Activated CD4-positive, alpha-beta memory T cell treated with anti-CD3 and anti-CD28 coated beads for 36 hours (primary cell): Measurements from ENCODE around the gene PREX1. TPM values are rescaled to one million over a fixed set of nuclear protein-coding genes. Genes with fewer than 3 reads are reported as not detected.

Experiments
- CTCF ChIA-PET: fragments of 350-600 bp; sonication (Branson Sonifier 250); formaldehyde crosslinking; loops from one replicate; lab custom pipeline; 2021; ENCODE audit warnings: antibody characterized with exemption, inconsistent platforms; lab: Charles Lee
- POLR2A ChIA-PET: fragments of 350-600 bp; sonication (Branson Sonifier 250); formaldehyde crosslinking; loops from one replicate; lab custom pipeline; 2021; ENCODE audit warnings: antibody characterized with exemption; lab: Charles Lee
- DNase-seq: peaks from one replicate; pipeline ENCODE4 v3.0.0-alpha.2; 2020
- H3K27ac Mint-ChIP-seq: one replicate; pipeline ENCODE4 v1.8.0; 2021; ENCODE audit warnings: mixed read lengths
- H3K27me3 Mint-ChIP-seq: one replicate; pipeline ENCODE4 v1.8.0; 2021; ENCODE audit warnings: mixed read lengths
- H3K36me3 Mint-ChIP-seq: one replicate; pipeline ENCODE4 v1.8.0; 2021; ENCODE audit warnings: mixed read lengths
- H3K4me1 Mint-ChIP-seq: one replicate; pipeline ENCODE4 v1.8.0; 2021; ENCODE audit warnings: low read depth, mixed read lengths
- H3K4me3 Mint-ChIP-seq: one replicate; pipeline ENCODE4 v1.8.0; 2021; ENCODE audit warnings: mild to moderate bottlenecking, mixed read lengths
- H3K9me3 Mint-ChIP-seq: one replicate; pipeline ENCODE4 v1.8.0; 2021; ENCODE audit warnings: mixed read lengths
- intact Hi-C: fragments of 100-400 bp; cut with micrococcal nuclease; formaldehyde crosslinking; loops from one replicate; pipeline ENCODE4 v1.15.1; 2023
- total RNA-seq, 2 experiments: library from RNA; stranded (reverse); gene quantifications; one replicate each; pipeline ENCODE4 v1.2.3, GENCODE V29; 2021

The PREX1 gene
- total RNA-seq, 2 experiments from 2014 or later, result 91.5 to 92.8 TPM

DNA sequence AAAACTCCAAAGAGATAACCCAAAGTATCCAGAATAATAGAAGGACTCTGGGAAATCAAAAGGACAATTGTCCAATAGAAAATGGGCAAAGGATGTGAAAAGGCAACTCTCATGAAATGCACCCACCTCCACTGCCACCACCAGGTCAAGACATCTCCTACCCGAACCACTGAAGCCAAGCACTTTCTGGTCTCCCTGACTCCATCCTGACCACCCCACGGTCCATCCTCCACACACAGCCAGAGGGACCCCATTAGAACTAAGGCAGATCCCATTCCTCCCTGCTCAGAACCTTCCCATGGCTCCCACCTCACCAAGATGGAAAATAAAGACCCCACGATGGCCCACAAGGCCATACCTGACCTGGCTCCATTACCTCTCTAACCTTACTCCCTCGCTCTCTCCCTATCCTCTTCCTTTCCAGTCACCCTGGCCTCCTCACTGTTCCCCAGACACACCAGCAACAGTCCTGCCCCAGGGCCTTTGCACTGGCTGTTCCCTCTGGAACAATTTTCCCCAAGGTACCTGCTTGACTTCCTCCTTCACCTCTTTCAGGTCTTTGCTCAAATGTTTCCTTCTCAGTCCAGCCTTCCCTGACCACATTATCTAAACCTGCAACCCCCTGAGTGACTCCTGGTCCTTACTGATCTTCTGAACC lies 108.1 kb downstream of the PREX1 start:
- POLR2A ChIA-PET, result no interaction called here
- Mint-ChIP-seq H3K9me3 (no peaks in the 10 kb centered on the region), H3K27ac (peak overlapping the region; percentile 79), H3K4me3 (peak overlapping the region; percentile 1), H3K36me3 (peaks cover 40% of the 10 kb centered on the region), H3K27me3 (no peaks in the 10 kb centered on the region), H3K4me1 (peaks cover 87% of the 10 kb centered on the region)
- intact Hi-C loops, result loop anchor here (1.0 to 5.0 kb wide), 4 partner anchors 20 to 188 kb away; no protein-coding TSS in a partner anchor
- DNase-seq, result no peak
- CTCF ChIA-PET, result interaction anchor here (0.6 kb wide), 1 partner anchor 221 kb away, joined by 3 read pairs; no protein-coding TSS in a partner anchor

GRCh38 chr20:48718786-48719578 lies 108.8 kb downstream of the PREX1 start:
- peaks cover 88% of the 10 kb centered on the region for H3K4me1 Mint-ChIP-seq
- intact Hi-C loops, result loop anchor here (1.0 to 5.0 kb wide), 4 partner anchors 20 to 188 kb away; no protein-coding TSS in a partner anchor
- ChIA-PET POLR2A (no interaction called here), CTCF (interaction anchor here (0.6 kb wide), 1 partner anchor 222 kb away, joined by 3 read pairs; no protein-coding TSS in a partner anchor)
- H3K9me3 Mint-ChIP-seq, result no peaks in the 10 kb centered on the region
- peak overlapping the region; percentile 79 for H3K27ac Mint-ChIP-seq
- H3K36me3 Mint-ChIP-seq, result peaks cover 39% of the 10 kb centered on the region
- H3K27me3 Mint-ChIP-seq, result no peaks in the 10 kb centered on the region
- DNase-seq, result peak; percentile 70
- peak overlapping the region; percentile 54 for H3K4me3 Mint-ChIP-seq

DNA sequence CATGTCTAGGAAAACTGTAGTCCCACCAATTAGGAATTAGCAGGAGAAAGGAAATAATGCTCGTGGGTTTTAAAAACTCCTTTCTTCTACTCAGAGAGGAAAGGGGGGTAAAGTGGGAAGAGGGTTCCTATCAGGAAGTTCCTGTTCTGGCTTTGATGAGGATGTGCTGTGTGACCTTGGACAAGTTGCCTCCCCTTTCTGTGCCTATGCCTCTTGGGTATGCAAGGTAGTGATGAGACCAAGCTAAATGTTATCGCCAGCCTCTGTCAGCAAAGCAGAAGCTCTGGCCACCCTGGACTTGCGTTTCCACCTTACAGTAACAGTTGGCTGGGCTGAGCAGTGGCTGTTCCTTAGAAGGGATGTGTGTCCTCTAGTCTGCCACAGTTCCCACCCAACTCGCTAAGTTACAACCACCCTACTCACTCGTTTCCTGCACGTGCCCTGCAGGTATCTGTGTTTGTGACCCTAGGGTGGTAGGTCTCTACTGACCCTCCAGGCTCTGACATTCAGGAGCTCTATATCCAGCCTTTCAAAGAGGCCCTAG lies 110.0 kb downstream of the PREX1 start:
- peaks cover 87% of the 10 kb centered on the region for H3K4me1 Mint-ChIP-seq
- H3K27me3 Mint-ChIP-seq, result no peaks in the 10 kb centered on the region
- peaks cover 40% of the 10 kb centered on the region for H3K36me3 Mint-ChIP-seq
- no peak for DNase-seq
- intact Hi-C loops, result loop anchor here (2.0 to 5.0 kb wide), 2 partner anchors 107 to 190 kb away; no protein-coding TSS in a partner anchor
- no peak overlapping the region for H3K4me3 Mint-ChIP-seq
- H3K9me3 Mint-ChIP-seq, result no peaks in the 10 kb centered on the region
- ChIA-PET CTCF (interaction anchor here (0.9 kb wide), 1 partner anchor 21 kb away, joined by 3 read pairs; no protein-coding TSS in a partner anchor), POLR2A (interaction anchor here (1.2 to 2.2 kb wide), 3 partner anchors 13 to 110 kb away, joined by 3 to 6 read pairs (median 5); partner anchors contain the start of gene PREX1)
- H3K27ac Mint-ChIP-seq, result peak overlapping the region; percentile 99

DNA sequence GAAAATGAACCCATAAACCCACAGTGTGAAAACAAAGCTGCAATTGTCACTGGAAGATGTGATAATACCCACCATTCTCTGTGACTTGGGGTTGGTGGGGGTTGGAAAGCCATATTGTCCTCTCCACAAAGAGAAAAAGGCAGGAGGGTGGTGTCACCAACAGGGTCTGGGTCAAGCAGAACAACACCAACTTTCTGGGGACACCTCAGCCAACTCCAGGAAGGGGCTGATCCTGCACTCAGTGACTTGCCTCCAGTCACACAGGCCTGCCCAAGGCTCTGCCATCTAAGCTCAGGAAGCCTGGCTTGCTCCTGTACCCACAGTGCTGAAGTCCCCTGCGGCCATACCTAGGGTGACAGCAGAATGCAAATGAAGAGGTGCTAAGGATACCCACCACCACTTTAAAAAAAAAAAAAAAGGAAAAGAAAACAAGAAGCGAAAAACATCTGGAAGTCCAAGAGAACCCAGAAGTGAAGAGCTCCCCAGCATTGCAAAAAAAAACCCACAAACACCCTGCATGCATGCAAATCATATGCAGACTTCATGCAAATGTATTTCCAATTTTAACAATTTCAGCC lies 110.6 kb downstream of the PREX1 start:
- H3K36me3 Mint-ChIP-seq, result peaks cover 41% of the 10 kb centered on the region

DNA sequence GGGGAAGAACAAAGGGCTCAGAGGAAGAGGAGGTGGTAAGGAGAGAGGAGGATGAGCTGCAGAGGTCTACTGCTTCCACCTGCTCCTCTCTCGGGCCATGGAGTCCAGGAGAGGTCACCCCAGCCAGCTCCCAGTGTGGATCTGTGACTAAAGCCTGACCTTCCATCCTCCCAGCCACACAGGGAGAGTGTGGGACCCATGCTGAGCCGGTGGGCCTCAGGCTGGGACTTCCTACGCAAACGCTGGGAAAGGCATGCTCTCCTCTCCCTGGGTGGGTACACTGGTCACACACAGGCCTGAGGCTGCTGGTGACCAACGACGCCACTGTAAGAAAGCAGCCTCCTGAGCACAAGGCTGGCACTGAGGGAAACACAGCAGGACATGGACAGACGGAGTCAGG lies 111.3 kb downstream of the PREX1 start:
- POLR2A ChIA-PET, result interaction anchor here (0.8 to 2.2 kb wide), 6 partner anchors 14 to 111 kb away, joined by 3 to 7 read pairs (median 4); partner anchors contain the start of gene PREX1
- Mint-ChIP-seq H3K27me3 (no peaks in the 10 kb centered on the region), H3K36me3 (peaks cover 37% of the 10 kb centered on the region), H3K9me3 (no peaks in the 10 kb centered on the region), H3K4me3 (peak overlapping the region; percentile 66), H3K4me1 (peaks cover 84% of the 10 kb centered on the region), H3K27ac (peak overlapping the region; percentile 99)
- no peak for DNase-seq
- intact Hi-C loops, result loop anchor here (1.0 to 5.0 kb wide), 3 partner anchors 10 to 191 kb away; no protein-coding TSS in a partner anchor
- CTCF ChIA-PET, result interaction anchor here (1.0 to 1.7 kb wide), 3 partner anchors 22 to 190 kb away, joined by 4 to 5 read pairs (median 5); no protein-coding TSS in a partner anchor

More for the DNA sequence above, 110.6 kb downstream of the PREX1 start:
- H3K9me3 Mint-ChIP-seq, result no peaks in the 10 kb centered on the region
- no peaks in the 10 kb centered on the region for H3K27me3 Mint-ChIP-seq
- intact Hi-C loops, result loop anchor here (2.0 to 5.0 kb wide), 2 partner anchors 108 to 190 kb away; no protein-coding TSS in a partner anchor
- CTCF ChIA-PET, result interaction anchor here (0.9 to 1.7 kb wide), 2 partner anchors 22 to 96 kb away, joined by 3 to 5 read pairs; no protein-coding TSS in a partner anchor
- H3K4me1 Mint-ChIP-seq, result peaks cover 87% of the 10 kb centered on the region
- H3K4me3 Mint-ChIP-seq, result no peak overlapping the region
- DNase-seq, result no peak
- H3K27ac Mint-ChIP-seq, result peak overlapping the region; percentile 99
- POLR2A ChIA-PET, result interaction anchor here (1.2 to 2.2 kb wide), 5 partner anchors 13 to 110 kb away, joined by 3 to 7 read pairs (median 5); partner anchors contain the start of gene PREX1

DNA sequence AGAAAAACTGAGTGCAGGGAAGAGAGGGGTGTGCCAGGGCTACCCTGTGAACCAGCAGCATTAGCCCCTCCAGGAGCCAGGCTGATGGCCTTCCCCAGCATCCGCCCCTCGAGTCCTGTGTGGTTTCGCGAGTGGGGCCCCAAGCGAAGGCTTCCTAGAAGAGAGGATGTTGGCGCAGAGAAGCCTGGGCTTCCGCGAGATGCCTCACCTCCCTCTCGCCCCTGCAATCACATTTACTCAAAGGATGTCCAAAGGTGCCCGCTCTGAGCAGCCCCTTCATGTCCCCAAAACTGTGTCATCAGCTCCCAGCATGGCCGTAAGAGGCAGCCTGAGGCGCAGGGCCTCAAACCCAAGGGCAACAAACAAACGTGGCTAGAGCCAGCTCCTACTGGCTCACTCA lies 111.7 kb downstream of the PREX1 start:
- H3K4me3 Mint-ChIP-seq, result peak overlapping the region; percentile 66
- peak; percentile 81 for DNase-seq
- peaks cover 79% of the 10 kb centered on the region for H3K4me1 Mint-ChIP-seq
- peaks cover 33% of the 10 kb centered on the region for H3K36me3 Mint-ChIP-seq
- CTCF ChIA-PET, result interaction anchor here (1.0 to 1.7 kb wide), 3 partner anchors 23 to 190 kb away, joined by 4 to 5 read pairs (median 5); no protein-coding TSS in a partner anchor
- H3K27me3 Mint-ChIP-seq, result no peaks in the 10 kb centered on the region
- no peaks in the 10 kb centered on the region for H3K9me3 Mint-ChIP-seq
- POLR2A ChIA-PET, result interaction anchor here (0.8 to 2.2 kb wide), 5 partner anchors 23 to 111 kb away, joined by 3 to 7 read pairs (median 3); partner anchors contain the start of gene PREX1
- peak overlapping the region; percentile 99 for H3K27ac Mint-ChIP-seq
- intact Hi-C loops, result loop anchor here (1.0 to 5.0 kb wide), 3 partner anchors 10 to 191 kb away; no protein-coding TSS in a partner anchor

GRCh38 chr20:48714764-48715163 lies 113.0 kb downstream of the PREX1 start:
- ChIA-PET POLR2A (interaction anchor here (1.3 kb wide), 1 partner anchor 25 kb away, joined by 3 read pairs; no protein-coding TSS in a partner anchor), CTCF (interaction anchor here (1.3 kb wide), 1 partner anchor 16 kb away, joined by 3 read pairs; no protein-coding TSS in a partner anchor)
- Mint-ChIP-seq H3K9me3 (no peaks in the 10 kb centered on the region), H3K36me3 (peaks cover 29% of the 10 kb centered on the region), H3K4me1 (peaks cover 71% of the 10 kb centered on the region), H3K4me3 (no peak overlapping the region), H3K27me3 (no peaks in the 10 kb centered on the region), H3K27ac (peak overlapping the region; percentile 99)
- intact Hi-C loops, result loop anchor here (5.0 kb wide), 1 partner anchor 193 kb away; no protein-coding TSS in a partner anchor
- no peak for DNase-seq

DNA sequence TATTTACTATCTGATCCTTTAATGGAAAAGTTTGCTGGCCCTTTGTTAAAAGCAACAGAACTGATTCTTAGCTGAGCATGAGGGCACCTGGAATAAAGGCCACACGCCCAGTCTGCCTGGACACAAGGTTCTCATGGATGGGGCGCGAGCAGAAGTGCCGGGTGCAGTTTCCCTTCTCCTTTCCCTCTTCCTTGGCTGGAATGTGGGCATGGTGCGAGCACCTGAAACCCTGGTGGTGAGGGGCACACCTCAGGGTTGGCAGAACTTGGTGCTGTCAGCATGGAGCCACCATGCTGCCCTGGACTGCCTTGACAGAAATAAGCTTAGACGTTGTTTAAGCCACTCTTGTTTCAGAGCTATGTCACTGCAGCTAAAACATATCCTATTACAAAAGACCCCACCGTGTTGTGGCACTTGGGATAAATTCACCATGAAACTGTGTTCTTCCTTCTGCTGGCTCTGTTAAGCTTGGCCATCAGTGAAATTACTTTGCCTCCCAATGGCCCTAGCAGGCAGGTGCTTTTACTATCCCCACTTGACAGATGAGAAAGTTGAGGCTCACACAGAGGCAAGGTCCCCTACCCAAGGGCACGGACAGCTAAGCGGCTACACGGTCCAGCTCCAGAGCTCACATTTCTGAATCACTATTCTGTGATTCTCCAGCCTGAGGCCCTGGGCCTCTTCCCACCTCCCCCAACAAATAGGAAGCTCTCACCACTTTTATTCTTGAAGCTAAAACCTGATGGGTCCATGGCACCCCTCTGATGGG lies 115.9 kb downstream of the PREX1 start:
- intact Hi-C loops, result no loop called here
- Mint-ChIP-seq H3K4me1 (peaks cover 62% of the 10 kb centered on the region), H3K27me3 (no peaks in the 10 kb centered on the region), H3K36me3 (peaks cover 22% of the 10 kb centered on the region), H3K9me3 (no peaks in the 10 kb centered on the region), H3K27ac (peak overlapping the region; percentile 49), H3K4me3 (no peak overlapping the region)
- DNase-seq, result no peak
- POLR2A ChIA-PET, result interaction anchor here (0.5 to 0.8 kb wide), 2 partner anchors 36 to 326 kb away, joined by 5 to 6 read pairs; no protein-coding TSS in a partner anchor
- CTCF ChIA-PET, result interaction anchor here (0.8 to 1.2 kb wide), 2 partner anchors 54 to 193 kb away, joined by 3 to 5 read pairs; no protein-coding TSS in a partner anchor

DNA sequence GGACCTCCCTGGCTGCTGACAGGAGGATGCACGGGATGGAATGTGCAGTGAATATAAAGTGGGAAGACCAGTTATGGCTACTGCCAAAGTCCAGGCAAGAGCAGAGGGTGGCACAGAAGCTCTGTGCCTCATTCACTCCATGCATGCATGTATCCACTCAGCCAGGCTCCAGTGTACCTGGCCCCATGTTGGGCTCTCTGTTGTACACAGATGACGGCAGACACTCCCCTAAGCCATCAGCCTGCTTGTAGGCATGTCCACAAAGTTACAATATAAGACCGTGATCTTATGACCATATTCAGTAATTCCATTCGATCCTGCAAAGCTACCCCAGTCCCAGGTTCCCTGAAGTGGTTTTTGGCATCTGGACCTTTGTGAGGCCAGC lies 116.8 kb downstream of the PREX1 start:
- peaks cover 62% of the 10 kb centered on the region for H3K4me1 Mint-ChIP-seq
- H3K36me3 Mint-ChIP-seq, result peaks cover 22% of the 10 kb centered on the region
- CTCF ChIA-PET, result interaction anchor here (1.2 kb wide), 1 partner anchor 53 kb away, joined by 5 read pairs; no protein-coding TSS in a partner anchor
- DNase-seq, result no peak
- intact Hi-C loops, result no loop called here
- no peak overlapping the region for H3K27ac Mint-ChIP-seq
- no peak overlapping the region for H3K4me3 Mint-ChIP-seq
- no peaks in the 10 kb centered on the region for H3K27me3 Mint-ChIP-seq
- POLR2A ChIA-PET, result no interaction called here
- H3K9me3 Mint-ChIP-seq, result no peaks in the 10 kb centered on the region

DNA sequence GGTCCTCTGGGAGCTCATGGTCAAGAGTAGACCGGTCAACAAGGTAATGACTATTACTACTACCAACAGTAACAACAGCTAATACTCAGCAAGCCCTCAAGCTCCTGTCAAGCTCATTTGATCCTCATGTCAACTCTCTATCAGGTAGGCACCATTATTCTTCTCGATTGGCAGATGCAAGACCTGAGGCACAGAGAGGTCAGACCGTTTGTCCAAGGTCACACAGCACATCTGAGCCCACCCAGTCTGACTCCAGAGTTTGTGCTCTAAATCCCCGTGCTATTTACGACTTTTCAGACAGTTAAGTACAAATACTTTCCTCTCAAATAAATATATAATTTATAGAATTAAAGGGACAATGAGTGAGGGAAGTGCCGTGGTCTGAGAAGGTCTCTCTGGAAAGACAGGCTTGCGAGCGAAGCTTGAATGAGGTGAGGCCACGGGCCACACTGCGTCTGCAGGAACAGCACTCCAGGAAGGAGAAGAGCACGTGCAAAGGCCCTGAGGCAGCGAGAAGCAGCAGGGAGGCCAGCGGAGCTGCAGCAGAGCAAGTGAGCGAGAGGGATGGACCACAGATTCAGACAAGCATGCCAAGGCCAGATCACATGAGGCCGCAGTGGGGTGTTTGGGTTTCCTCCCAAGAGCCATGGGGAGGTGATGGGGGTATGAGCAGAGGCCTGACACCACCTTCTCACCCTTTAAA lies 117.3 kb downstream of the PREX1 start:
- Mint-ChIP-seq H3K4me1 (peaks cover 61% of the 10 kb centered on the region), H3K4me3 (no peak overlapping the region), H3K27me3 (no peaks in the 10 kb centered on the region), H3K36me3 (peaks cover 25% of the 10 kb centered on the region), H3K27ac (no peak overlapping the region), H3K9me3 (no peaks in the 10 kb centered on the region)
- POLR2A ChIA-PET, result no interaction called here
- no peak for DNase-seq
- intact Hi-C loops, result no loop called here
- CTCF ChIA-PET, result no interaction called here
